ENCODE results near the gene KIAA0825.

Gene KIAA0825

DNA sequence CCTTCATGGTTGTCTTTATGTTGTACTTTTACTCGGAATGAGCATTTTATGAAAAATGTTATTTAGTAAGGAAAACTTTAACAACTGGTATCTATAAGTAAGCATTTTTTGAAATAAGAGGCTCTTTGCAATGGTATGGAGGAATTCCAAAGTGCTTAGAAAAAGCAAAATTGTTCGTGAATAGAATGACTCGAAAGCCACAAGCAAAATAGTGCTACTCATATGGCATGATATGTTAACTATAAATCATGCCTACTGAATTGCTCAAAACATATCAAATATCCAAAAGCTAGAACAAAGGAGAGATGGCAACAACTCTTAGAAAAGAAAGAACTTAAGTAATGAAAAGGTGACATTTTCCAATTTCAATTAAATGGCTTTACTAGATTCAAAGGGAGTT is 216.3 kb downstream of the KIAA0825 start:
- TF ChIP-seq, protein P1, sequence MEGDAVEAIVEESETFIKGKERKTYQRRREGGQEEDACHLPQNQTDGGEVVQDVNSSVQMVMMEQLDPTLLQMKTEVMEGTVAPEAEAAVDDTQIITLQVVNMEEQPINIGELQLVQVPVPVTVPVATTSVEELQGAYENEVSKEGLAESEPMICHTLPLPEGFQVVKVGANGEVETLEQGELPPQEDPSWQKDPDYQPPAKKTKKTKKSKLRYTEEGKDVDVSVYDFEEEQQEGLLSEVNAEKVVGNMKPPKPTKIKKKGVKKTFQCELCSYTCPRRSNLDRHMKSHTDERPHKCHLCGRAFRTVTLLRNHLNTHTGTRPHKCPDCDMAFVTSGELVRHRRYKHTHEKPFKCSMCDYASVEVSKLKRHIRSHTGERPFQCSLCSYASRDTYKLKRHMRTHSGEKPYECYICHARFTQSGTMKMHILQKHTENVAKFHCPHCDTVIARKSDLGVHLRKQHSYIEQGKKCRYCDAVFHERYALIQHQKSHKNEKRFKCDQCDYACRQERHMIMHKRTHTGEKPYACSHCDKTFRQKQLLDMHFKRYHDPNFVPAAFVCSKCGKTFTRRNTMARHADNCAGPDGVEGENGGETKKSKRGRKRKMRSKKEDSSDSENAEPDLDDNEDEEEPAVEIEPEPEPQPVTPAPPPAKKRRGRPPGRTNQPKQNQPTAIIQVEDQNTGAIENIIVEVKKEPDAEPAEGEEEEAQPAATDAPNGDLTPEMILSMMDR (IDR thresholded peaks at IDR 0.05; ENCODE audit: borderline replicate concordance, insufficient read depth, low read depth, low read length), result no peak
- no peak overlapping the region for H3K4me3 ChIP-seq (ENCODE audit: low read depth, low read length)

DNA sequence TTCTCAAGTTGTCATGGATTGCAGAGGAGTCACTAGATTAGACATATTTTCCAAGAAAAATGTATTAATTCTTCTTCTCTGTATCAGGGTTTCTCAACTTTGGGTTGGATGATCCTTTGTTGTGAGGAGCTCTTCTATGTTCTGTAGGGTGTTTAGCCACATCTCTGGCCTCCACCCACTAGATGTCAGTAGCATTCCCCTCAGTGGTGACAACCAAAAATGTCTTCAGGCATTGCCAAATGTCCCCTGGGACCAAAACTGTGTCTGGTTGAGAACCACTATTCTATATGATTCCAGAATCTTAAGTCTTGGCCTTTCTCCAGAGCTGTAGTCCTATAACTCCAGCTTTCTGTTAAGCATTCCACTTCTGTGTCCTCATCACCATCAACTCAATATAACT is 220.9 kb downstream of the KIAA0825 start:
- TF ChIP-seq, protein P1 (IDR thresholded peaks at IDR 0.05; ENCODE audit: borderline replicate concordance, insufficient read depth, low read depth, low read length), result 0 out of 2 replicates have a peak, but pooled peaks have one; percentile 9
- H3K4me3 ChIP-seq (ENCODE audit: low read depth, low read length), result no peak overlapping the region

DNA sequence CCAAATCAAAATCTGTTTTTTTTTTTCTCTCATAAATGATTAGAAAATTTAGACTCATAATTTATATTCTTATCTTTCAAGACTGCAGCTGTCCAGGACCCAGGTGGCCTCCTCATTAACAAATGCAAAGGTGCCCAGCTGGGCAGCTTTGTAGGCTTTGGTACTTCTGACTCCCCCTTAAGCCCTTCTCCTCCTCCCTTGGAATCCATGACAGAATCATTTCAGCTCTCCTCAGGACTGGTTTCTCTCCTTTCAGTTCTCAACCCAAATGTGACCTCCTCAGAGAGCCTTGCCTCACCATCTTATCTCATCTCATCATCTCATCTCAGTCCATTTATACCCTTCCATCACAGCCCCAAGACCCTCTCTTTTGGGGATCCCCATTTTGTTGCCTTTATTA is 221.7 kb downstream of the KIAA0825 start:
- TF ChIP-seq, protein P1 (IDR thresholded peaks at IDR 0.05; ENCODE audit: borderline replicate concordance, insufficient read depth, low read depth, low read length), result no peak

GRCh38 chr5:94395468-94395867 is 222.9 kb downstream of the KIAA0825 start:
- no peak overlapping the region for H3K4me3 ChIP-seq (ENCODE audit: low read depth, low read length)
- TF ChIP-seq, protein P1 (IDR thresholded peaks at IDR 0.05; ENCODE audit: borderline replicate concordance, insufficient read depth, low read depth, low read length), result no peak

More for the DNA sequence above, 221.7 kb downstream of the KIAA0825 start:
- no peak overlapping the region for H3K4me3 ChIP-seq (ENCODE audit: low read depth, low read length)

DNA sequence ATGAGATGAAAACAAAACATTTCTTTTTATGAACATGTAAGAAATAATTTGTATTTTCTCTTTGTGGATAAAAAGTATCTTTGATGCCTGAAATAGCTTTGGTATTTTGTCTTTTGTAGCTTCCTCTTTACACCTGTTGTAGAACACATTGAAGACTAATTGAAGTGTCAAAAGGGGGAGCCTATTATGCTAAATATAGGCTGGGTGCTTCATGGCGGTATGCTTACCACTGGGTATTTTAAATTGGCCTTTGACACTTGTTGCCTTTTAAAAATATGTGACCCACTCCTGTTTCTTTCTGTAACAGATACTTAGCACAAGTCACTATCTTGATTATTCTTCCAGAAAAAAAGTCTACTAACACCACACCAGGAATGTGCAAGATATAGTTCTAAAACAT is 226.4 kb downstream of the KIAA0825 start:
- TF ChIP-seq, protein P1 (IDR thresholded peaks at IDR 0.05; ENCODE audit: borderline replicate concordance, insufficient read depth, low read depth, low read length), result no peak
- H3K4me3 ChIP-seq (ENCODE audit: low read depth, low read length), result no peak overlapping the region

GRCh38 chr5:94389515-94389899 is 228.9 kb downstream of the KIAA0825 start:
- TF ChIP-seq, protein P1 (IDR thresholded peaks at IDR 0.05; ENCODE audit: borderline replicate concordance, insufficient read depth, low read depth, low read length), result no peak

GRCh38 chr5:94388773-94389514 is 229.5 kb downstream of the KIAA0825 start:
- no peak overlapping the region for H3K4me3 ChIP-seq (ENCODE audit: low read depth, low read length)
- TF ChIP-seq, protein P1 (IDR thresholded peaks at IDR 0.05; ENCODE audit: borderline replicate concordance, insufficient read depth, low read depth, low read length), result no peak

More at GRCh38 chr5:94389515-94389899, 228.9 kb downstream of the KIAA0825 start:
- no peak overlapping the region for H3K4me3 ChIP-seq (ENCODE audit: low read depth, low read length)

Measured in GM12875 (cell line).